ENCODE data around the gene SFSWAP.

SFSWAP gene

DNA sequence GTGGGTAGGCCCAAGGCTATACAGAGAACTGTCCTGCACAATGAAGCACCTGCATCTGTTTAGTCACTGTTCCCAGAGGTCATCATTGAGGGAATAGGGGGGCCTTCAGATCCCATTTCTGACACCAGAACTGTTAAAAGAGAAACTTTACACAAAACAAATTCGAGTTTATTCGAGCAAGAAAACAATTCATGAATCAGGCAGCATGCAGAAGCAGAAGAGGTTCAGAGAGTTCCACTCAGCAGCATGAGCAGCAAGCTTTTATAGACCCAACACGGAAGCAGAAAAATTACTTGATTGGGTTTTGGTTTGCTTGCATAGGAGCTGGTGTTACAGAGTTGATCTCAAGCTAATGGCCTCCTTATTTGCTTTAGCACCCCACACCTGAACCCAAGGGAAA is 1.7 kb upstream of the SFSWAP start:
- Histone ChIP-seq H3K9ac (no peak overlapping the region), H3K9me3 (ENCODE audit: control insufficient read depth, low read length) (no peaks in the 10 kb centered on the region), H3K4me2 (ENCODE audit: low read length) (no peak overlapping the region), H3K27ac (no peak overlapping the region), H3K79me2 (peaks cover 22% of the 10 kb centered on the region), H3K4me1 (peaks cover 4% of the 10 kb centered on the region), H3K4me3 (ENCODE audit: low read depth, low read length) (no peak overlapping the region), H3K36me3 (ENCODE audit: control insufficient read depth, insufficient read depth, low read length) (no peaks in the 10 kb centered on the region), H2AFZ (no peak overlapping the region), H3K27me3 (ENCODE audit: control insufficient read depth, insufficient read depth, low read length) (no peaks in the 10 kb centered on the region)
- TF ChIP-seq, protein P1, sequence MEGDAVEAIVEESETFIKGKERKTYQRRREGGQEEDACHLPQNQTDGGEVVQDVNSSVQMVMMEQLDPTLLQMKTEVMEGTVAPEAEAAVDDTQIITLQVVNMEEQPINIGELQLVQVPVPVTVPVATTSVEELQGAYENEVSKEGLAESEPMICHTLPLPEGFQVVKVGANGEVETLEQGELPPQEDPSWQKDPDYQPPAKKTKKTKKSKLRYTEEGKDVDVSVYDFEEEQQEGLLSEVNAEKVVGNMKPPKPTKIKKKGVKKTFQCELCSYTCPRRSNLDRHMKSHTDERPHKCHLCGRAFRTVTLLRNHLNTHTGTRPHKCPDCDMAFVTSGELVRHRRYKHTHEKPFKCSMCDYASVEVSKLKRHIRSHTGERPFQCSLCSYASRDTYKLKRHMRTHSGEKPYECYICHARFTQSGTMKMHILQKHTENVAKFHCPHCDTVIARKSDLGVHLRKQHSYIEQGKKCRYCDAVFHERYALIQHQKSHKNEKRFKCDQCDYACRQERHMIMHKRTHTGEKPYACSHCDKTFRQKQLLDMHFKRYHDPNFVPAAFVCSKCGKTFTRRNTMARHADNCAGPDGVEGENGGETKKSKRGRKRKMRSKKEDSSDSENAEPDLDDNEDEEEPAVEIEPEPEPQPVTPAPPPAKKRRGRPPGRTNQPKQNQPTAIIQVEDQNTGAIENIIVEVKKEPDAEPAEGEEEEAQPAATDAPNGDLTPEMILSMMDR (IDR thresholded peaks at IDR 0.05): no peak

DNA sequence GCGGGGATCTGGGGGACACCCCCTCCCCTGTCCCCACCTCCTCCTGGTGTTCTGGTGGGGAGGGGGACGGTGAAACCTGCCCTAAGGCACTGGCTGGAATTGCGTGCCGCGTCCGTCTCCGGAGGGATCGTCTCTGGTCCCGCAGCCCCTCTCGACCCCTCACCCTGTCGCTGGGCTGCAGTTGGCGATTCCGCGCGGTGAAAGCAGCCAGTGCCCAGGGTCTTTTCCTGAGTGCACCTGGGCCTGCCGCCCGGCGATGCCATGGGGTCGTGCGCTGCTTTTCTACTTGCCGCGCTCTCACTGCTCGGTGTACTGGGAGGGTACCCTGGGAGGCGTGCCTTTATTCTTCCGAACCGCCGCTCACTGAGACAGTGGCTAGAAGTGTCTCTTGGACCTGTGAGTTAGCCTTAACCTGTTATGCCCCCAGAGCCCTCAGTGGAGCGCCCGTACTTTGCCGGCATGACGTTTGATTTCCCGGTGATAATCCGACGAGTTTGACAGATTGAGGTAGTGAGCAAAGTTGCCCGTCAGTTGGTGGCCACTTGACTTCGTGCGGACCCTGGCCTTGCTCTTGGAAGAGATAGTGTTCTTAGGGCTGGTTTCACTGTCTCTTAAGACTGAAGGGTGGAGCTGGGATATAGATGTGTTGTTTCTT is 788 bp downstream of the SFSWAP start:
- Histone ChIP-seq H3K9me3 (ENCODE audit: control insufficient read depth, low read length) (no peaks in the 10 kb centered on the region), H3K4me2 (ENCODE audit: low read length) (peak overlapping the region; percentile 94), H3K4me3 (ENCODE audit: low read depth, low read length) (peak overlapping the region; percentile 89), H3K79me2 (peaks cover 22% of the 10 kb centered on the region), H3K27me3 (ENCODE audit: control insufficient read depth, insufficient read depth, low read length) (no peaks in the 10 kb centered on the region), H2AFZ (peak overlapping the region; percentile 97), H3K4me1 (peaks cover 4% of the 10 kb centered on the region), H3K9ac (peak overlapping the region; percentile 90), H3K36me3 (ENCODE audit: control insufficient read depth, insufficient read depth, low read length) (no peaks in the 10 kb centered on the region), H3K27ac (no peak overlapping the region)
- TF ChIP-seq, protein P1 (IDR thresholded peaks at IDR 0.05): no peak

DNA sequence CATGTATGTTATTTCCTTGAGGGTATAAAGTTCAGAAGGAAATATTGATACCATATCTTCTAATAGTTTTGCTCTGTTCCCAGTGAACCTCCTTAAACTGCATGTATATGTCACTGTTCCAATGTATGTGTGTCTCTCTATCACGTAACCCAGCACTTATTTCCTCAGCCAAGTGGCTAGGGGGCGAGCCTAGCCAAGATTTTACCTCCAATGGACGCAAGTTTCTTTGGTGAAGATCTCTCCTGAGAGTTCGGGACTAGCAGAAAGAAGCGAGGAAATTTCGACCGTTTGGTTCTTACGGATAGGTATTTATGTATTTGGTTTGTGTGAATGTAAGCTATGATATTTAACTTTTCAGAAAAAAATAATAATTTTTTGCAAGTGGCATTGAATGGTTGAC is 2.5 kb downstream of the SFSWAP start:
- no peaks in the 10 kb centered on the region for H3K9me3 ChIP-seq (ENCODE audit: control insufficient read depth, low read length)
- TF ChIP-seq, protein P1 (IDR thresholded peaks at IDR 0.05): no peak
- H3K79me2 ChIP-seq: peaks cover 22% of the 10 kb centered on the region
- no peaks in the 10 kb centered on the region for H3K36me3 ChIP-seq (ENCODE audit: control insufficient read depth, insufficient read depth, low read length)
- H3K9ac ChIP-seq: no peak overlapping the region
- no peak overlapping the region for H2AFZ ChIP-seq
- H3K27ac ChIP-seq: no peak overlapping the region
- no peak overlapping the region for H3K4me2 ChIP-seq (ENCODE audit: low read length)
- H3K27me3 ChIP-seq (ENCODE audit: control insufficient read depth, insufficient read depth, low read length): no peaks in the 10 kb centered on the region
- peaks cover 4% of the 10 kb centered on the region for H3K4me1 ChIP-seq
- H3K4me3 ChIP-seq (ENCODE audit: low read depth, low read length): no peak overlapping the region

DNA sequence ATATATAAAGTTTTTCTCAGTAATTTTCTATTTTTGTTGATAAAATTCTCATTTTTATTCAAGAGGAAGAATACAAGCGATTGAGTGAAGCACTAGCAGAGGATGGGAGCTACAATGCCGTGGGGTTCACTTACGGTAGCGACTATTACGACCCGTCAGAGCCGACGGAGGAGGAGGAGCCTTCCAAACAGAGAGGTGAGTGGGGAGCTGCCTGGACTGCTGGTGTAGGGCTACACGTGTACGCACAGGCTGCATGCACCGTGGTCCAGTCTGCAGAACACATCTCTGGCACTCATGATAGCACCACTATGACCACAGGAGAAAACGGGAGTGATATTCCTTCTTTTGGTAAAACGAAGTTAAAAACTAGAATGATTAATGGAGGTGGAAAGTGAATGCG is 3.9 kb downstream of the SFSWAP start:
- Histone ChIP-seq H3K36me3 (ENCODE audit: control insufficient read depth, insufficient read depth, low read length) (no peaks in the 10 kb centered on the region), H2AFZ (no peak overlapping the region), H3K79me2 (peaks cover 30% of the 10 kb centered on the region)

More for the DNA sequence above, 3.9 kb downstream of the SFSWAP start:
- H3K4me3 ChIP-seq (ENCODE audit: low read depth, low read length): no peak overlapping the region
- H3K4me2 ChIP-seq (ENCODE audit: low read length): no peak overlapping the region
- no peaks in the 10 kb centered on the region for H3K9me3 ChIP-seq (ENCODE audit: control insufficient read depth, low read length)
- H3K9ac ChIP-seq: no peak overlapping the region
- TF ChIP-seq, protein P1 (IDR thresholded peaks at IDR 0.05): no peak
- H3K4me1 ChIP-seq: peaks cover 4% of the 10 kb centered on the region
- no peaks in the 10 kb centered on the region for H3K27me3 ChIP-seq (ENCODE audit: control insufficient read depth, insufficient read depth, low read length)
- no peak overlapping the region for H3K27ac ChIP-seq
